Cardiac muscle cell (in vitro differentiated cells and primary cell): ENCODE measurements around the gene GCM1. TPM values are rescaled to one million over a fixed set of nuclear protein-coding genes. Genes with fewer than 3 reads are reported as not detected.

Experiments used
- DNase-seq, 2 donors: peaks; one replicate each; pipeline versions ENCODE4 v3.0.0 to v3.0.0-alpha.2; 2010 to 2017; ENCODE audit warnings: low read depth in 1 of 2, low spot score in 1 of 2
- H3K27ac ChIP-seq: fragments of 200-600 bp; sonication (generic); 2 replicates; pipeline ENCODE4 v1.5.1; 2016
- H3K27me3 ChIP-seq: fragments of 200-600 bp; sonication (generic); 2 replicates; pipeline ENCODE4 v1.6.0; 2016; ENCODE audit warnings: control low read depth
- H3K36me3 ChIP-seq: fragments of 200-600 bp; sonication (generic); 2 replicates; pipeline ENCODE4 v1.5.1; 2016; ENCODE audit warnings: control low read depth
- H3K4me1 ChIP-seq: fragments of 200-600 bp; sonication (generic); 2 replicates; pipeline ENCODE4 v1.8.1; 2017; ENCODE audit warnings: low read depth, mild to moderate bottlenecking, mixed run types
- H3K4me3 ChIP-seq: fragments of 200-600 bp; sonication (generic); 2 replicates; pipeline ENCODE4 v1.5.1; 2016; ENCODE audit warnings: mild to moderate bottlenecking
- H3K9me3 ChIP-seq: fragments of 200-600 bp; sonication (generic); 2 replicates; pipeline ENCODE4 v1.5.1; 2017; ENCODE audit warnings: low read depth, mild to moderate bottlenecking, control low read depth
- polyA plus RNA-seq: library from polyadenylated mRNA; unstranded; fragments of >200 nt; fragmentation: Nextera tagmentation; extraction: Ambion mirVana; gene quantifications from 2 replicates; pipeline ENCODE4 v1.2.1, GENCODE V29; 2016
- total RNA-seq: library from RNA; depleted of rRNA; stranded (reverse); fragments of >200 nt; gene quantifications from 2 replicates; pipeline ENCODE4 v1.2.3, GENCODE V29; 2016
- TF ChIP-seq, protein P1 (sequence below): IDR thresholded peaks from 2 replicates; pipeline ENCODE4 v1.5.1; 2012; ENCODE audit warnings: low read depth, mild to moderate bottlenecking, low read length

The GCM1 gene
- total and polyA plus RNA-seq, 2 experiments from 2014 or later, result not detected

DNA sequence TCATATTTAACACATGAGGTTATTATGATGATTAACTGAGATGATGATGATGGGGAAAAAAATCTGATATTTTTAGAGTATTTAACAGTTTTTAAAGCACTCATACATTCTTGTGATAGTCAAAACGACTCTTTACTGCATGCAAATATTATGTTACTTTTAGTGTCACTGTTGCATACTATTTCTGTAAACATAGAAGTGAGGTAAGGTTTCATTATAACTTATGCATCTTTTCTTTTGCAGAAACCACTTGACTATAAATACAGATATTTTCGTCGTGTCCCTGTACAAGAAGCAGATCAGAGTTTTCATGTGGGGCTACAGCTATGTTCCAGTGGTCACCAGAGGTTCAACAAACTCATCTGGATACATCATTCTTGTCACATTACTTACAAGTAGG is 53.4 kb downstream of the GCM1 start:
- no peak overlapping the region for H3K27ac ChIP-seq
- peaks cover 82% of the 10 kb centered on the region for H3K36me3 ChIP-seq
- no peak for DNase-seq
- no peaks in the 10 kb centered on the region for H3K27me3 ChIP-seq
- no peaks in the 10 kb centered on the region for H3K9me3 ChIP-seq
- TF ChIP-seq, protein P1, sequence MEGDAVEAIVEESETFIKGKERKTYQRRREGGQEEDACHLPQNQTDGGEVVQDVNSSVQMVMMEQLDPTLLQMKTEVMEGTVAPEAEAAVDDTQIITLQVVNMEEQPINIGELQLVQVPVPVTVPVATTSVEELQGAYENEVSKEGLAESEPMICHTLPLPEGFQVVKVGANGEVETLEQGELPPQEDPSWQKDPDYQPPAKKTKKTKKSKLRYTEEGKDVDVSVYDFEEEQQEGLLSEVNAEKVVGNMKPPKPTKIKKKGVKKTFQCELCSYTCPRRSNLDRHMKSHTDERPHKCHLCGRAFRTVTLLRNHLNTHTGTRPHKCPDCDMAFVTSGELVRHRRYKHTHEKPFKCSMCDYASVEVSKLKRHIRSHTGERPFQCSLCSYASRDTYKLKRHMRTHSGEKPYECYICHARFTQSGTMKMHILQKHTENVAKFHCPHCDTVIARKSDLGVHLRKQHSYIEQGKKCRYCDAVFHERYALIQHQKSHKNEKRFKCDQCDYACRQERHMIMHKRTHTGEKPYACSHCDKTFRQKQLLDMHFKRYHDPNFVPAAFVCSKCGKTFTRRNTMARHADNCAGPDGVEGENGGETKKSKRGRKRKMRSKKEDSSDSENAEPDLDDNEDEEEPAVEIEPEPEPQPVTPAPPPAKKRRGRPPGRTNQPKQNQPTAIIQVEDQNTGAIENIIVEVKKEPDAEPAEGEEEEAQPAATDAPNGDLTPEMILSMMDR, result no peak
- H3K4me1 ChIP-seq, result no peaks in the 10 kb centered on the region
- H3K4me3 ChIP-seq, result no peak overlapping the region

DNA sequence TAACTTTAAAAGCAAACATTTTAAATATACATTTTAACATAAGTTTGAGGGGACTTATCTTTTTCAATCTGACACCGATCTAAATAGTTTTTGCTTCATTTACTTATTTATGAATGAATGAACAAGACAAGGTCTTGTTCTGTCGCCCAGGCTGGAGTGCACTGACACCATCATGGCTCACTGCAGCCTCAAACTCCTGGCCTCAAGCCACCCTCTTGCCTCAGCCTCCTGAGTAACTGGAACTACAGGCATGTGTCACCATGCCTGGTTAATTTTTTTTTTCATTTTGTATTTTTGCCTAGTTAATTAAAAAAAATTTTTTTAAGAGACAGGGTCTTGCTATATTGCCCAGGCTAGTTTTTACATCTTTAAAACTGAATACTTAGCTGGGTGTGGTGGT is 58.1 kb downstream of the GCM1 start:
- Histone ChIP-seq H3K4me3 (no peak overlapping the region), H3K36me3 (peaks cover 74% of the 10 kb centered on the region), H3K4me1 (no peaks in the 10 kb centered on the region), H3K9me3 (no peaks in the 10 kb centered on the region), H3K27me3 (no peaks in the 10 kb centered on the region), H3K27ac (no peak overlapping the region)
- TF ChIP-seq, protein P1, result no peak
- DNase-seq, result peak in 1 of 2 donors; percentile 31

DNA sequence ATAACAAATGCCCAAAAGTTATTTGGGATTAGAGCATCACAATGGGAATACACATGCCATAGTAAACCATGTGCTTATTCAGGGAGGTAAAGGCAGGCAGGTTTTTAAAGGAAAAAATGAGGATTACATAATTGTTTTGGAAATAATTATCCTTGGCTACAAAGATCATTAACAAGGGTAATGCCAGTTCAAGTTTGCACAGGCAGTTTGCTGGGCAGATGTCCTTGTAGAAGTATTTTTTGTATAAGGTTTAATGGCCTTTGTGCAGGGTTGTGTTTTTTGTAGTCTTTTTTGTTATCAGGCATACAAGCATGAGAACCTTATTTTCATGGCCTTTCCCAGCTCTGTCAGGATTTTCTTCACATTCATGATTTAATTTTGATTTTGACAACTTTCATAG is 58.7 kb downstream of the GCM1 start:
- TF ChIP-seq, protein P1, result no peak
- Histone ChIP-seq H3K27me3 (no peaks in the 10 kb centered on the region), H3K36me3 (peaks cover 73% of the 10 kb centered on the region), H3K27ac (no peak overlapping the region), H3K9me3 (no peaks in the 10 kb centered on the region), H3K4me3 (no peak overlapping the region), H3K4me1 (no peaks in the 10 kb centered on the region)
- no peak for DNase-seq

DNA sequence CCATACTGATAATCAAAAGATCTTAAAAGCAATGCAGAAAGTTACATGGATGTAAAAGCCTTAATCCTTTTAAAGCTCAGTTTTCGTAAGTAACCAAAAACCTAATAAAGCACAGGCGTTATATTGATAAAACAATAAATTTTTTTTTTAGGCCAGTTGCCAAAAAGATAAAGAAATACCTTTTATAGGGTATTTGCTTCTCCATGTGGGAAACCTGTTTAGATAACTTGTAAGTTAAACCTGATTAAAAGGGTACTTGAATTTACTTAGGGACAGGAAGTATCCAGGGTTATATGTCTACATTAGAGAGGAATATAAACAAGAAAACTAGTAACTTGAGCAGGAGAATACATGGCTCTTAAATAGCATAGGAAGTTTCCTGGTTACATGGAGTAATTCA is 62.3 kb downstream of the GCM1 start:
- H3K27me3 ChIP-seq, result no peaks in the 10 kb centered on the region
- DNase-seq, result no peak
- no peaks in the 10 kb centered on the region for H3K4me1 ChIP-seq
- peaks cover 75% of the 10 kb centered on the region for H3K36me3 ChIP-seq
- no peak overlapping the region for H3K4me3 ChIP-seq
- TF ChIP-seq, protein P1, result no peak
- H3K9me3 ChIP-seq, result no peaks in the 10 kb centered on the region
- no peak overlapping the region for H3K27ac ChIP-seq

DNA sequence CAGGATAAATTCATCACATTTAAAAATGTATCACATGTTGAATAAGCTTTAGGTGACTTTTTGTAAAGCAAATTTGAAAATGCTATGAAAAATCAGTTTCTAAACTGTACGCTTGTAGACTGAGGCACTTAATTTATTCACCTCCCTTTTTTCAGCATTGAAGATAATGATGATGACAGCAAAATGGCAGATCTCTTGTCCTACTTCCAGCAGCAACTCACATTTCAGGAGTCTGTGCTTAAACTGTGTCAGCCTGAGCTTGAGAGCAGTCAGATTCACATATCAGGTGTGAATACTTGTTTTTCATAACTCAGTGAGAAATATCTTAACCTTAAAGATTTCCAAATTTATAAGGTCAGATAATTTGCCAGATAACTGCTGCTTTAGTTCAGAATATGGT is 67.8 kb downstream of the GCM1 start:
- Histone ChIP-seq H3K4me1 (no peaks in the 10 kb centered on the region), H3K27me3 (no peaks in the 10 kb centered on the region), H3K27ac (no peak overlapping the region), H3K4me3 (no peak overlapping the region), H3K9me3 (no peaks in the 10 kb centered on the region), H3K36me3 (peaks cover 92% of the 10 kb centered on the region)
- TF ChIP-seq, protein P1, result no peak
- no peak for DNase-seq

Other genes starting within 250 kb of the GCM1 start
- gene GSTA3, start 239.1 kb downstream of the GCM1 start, total RNA-seq, result 0.32 TPM in 1 of 2 replicates, not detected in the other
- not detected in 2 replicates for gene GSTA3, start 239.1 kb downstream of the GCM1 start, polyA plus RNA-seq
- gene GSTA4, start 153.6 kb downstream of the GCM1 start, total RNA-seq, result 50.1 and 64.5 TPM in 2 replicates
- gene GSTA4, start 153.6 kb downstream of the GCM1 start, polyA plus RNA-seq, result 91.1 and 170 TPM in 2 replicates
- gene CILK1, start 87.0 kb downstream of the GCM1 start, total RNA-seq, result 15.1 and 15.6 TPM in 2 replicates
- 12.2 and 14.4 TPM in 2 replicates for gene CILK1, start 87.0 kb downstream of the GCM1 start, polyA plus RNA-seq
- 69.9 and 87.0 TPM in 2 replicates for gene FBXO9, start 83.4 kb downstream of the GCM1 start, total RNA-seq
- 110 and 182 TPM in 2 replicates for gene FBXO9, start 83.4 kb downstream of the GCM1 start, polyA plus RNA-seq
- 37.2 and 39.4 TPM in 2 replicates for gene ELOVL5, start 200.1 kb upstream of the GCM1 start, total RNA-seq
- gene ELOVL5, start 200.1 kb upstream of the GCM1 start, polyA plus RNA-seq, result 50.1 and 54.1 TPM in 2 replicates